Measurements from ENCODE around the gene NDUFB4. TPM values are rescaled to one million over a fixed set of nuclear protein-coding genes. Genes with fewer than 3 reads are reported as not detected.

The NDUFB4 gene
- total RNA-seq (100 to 1,000 TPM in 1 of 5 experiments, 10 to 100 TPM in 4; 63.4 to 126 (median 76.2) TPM), polyA plus RNA-seq (100 to 1,000 TPM; 155 to 277 TPM), total RNA-seq (28.4 reads per million, percentile 58 among the genes with 10 or more reads in this experiment)

DNA sequence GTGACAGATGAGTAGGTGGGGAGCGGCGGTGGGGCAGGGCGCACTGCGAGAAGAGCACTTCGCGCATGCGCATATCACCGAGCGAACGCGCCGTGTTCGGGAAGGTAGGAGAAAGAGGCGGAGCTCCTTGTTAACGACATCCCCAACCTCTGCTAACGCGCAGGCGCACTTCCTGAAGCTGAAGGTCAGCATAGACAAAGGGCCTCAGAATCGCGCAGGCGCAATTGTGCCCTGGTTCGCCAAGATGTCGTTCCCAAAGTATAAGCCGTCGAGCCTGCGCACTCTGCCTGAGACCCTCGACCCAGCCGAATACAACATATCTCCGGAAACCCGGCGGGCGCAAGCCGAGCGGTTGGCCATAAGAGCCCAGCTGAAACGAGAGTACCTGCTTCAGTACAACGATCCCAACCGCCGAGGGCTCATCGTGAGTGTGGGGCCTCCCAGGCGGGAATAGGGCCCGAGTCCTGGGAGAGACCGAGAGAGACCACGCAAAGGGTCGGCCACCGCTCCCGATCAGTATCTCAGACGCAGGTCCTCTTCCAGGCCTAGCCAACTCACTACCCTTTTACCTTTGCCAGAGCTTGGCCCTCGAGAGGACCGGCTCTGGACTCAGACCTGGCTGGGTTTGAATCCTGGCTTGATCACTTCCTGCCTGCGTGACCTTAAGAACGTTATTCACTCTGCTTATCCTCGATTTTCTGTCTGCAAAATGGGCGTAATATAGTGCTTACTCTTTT lies at the start of gene NDUFB4:
Gene NDUFB4 (plus strand): TSS at position 221 of the 737 bp plus-strand sequence. CDS start 24 bp downstream, at position 245.
- Histone ChIP-seq H3K27ac (ENCODE audit: low read depth, low read length) (peak within 1 kb of the TSS; percentile 92), H3K27me3 (ENCODE audit: control insufficient read depth in 2 of 2, insufficient read depth in 2 of 2, low read length in 2 of 2) (no peaks in the 10 kb centered on the region), H3K4me1 (ENCODE audit: control insufficient read depth in 2 of 2, insufficient read depth in 2 of 2, low read length in 2 of 2) (peaks cover 25 to 27% of the 10 kb centered on the region in 2 donors), H3K4me3 (ENCODE audit: low read length) (peak within 1 kb of the TSS; percentile 99), H3K9me3 (ENCODE audit: control insufficient read depth in 2 of 3, low read length in 3 of 3) (no peaks in the 10 kb centered on the region), H3K36me3 (ENCODE audit: control insufficient read depth in 2 of 3, insufficient read depth in 3 of 3, low read length in 3 of 3) (peaks cover 0 to 14% (median 0%) of the 10 kb centered on the region in 3 experiments)
- Mint-ChIP-seq H3K9me3 (peaks cover 0 to 2% (median 0%) of the 10 kb centered on the region in 11 donors), H3K27me3 (peaks cover 0 to 20% (median 0%) of the 10 kb centered on the region in 5 donors), H3K36me3 (peaks cover 0 to 18% (median 2%) of the 10 kb centered on the region in 5 donors), H3K4me3 (peak within 1 kb of the TSS in 8 of 10 donors; percentile 85 to 99 (median 96)), H3K27ac (peak within 1 kb of the TSS in 5 of 9 donors; percentile 94 to 99 (median 98)), H3K4me1 (peaks cover 0 to 20% (median 11%) of the 10 kb centered on the region in 7 donors)
- POLR2A ChIA-PET = interaction anchor here (0.6 to 3.8 kb wide), 18 partner anchors 9 to 1133 kb away, joined by 3 to 45 read pairs (median 4); partner anchors contain the start of genes GTF2E1, LRRC58, RABL3 and TMEM39A
- ATAC-seq (peak; percentile 97), DNase-seq (peak; percentile 84 to 97 (median 93))
- CTCF ChIA-PET = interaction anchor here (0.5 to 2.4 kb wide), 12 partner anchors 8 to 1453 kb away, joined by 3 to 10 read pairs (median 4); no protein-coding TSS in a partner anchor
- intact Hi-C loops (cut with micrococcal nuclease) = loop anchor here (1.0 to 10.0 kb wide), 16 partner anchors 35 to 1786 kb away; partner anchors contain the start of genes GTF2E1 (in 2 of the 2), LRRC58 (in 2 of the 2), RABL3 (in 2 of the 2) and B4GALT4 (in 1 of the 2)

DNA sequence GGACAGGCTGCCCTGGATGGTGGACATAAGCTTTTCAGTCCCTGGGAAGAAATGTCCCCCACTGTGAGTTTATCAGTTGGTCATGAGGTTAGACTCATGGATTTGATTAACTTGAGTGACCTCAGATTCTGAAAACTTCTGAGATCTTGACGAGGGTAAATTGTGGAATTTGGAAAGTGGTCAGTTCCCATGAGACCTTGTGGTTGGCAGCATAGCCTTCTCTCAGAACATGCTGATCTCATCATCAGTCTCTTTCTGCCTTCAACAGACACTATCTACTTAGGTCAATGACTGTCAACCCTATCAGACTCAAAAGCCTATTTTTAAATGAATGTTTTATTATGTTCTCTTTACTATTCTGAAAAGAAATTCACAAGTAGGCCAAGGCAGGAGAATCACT lies 45.6 kb upstream of the NDUFB4 start:
- H3K27ac Mint-ChIP-seq = no peak overlapping the region
- H3K27me3 Mint-ChIP-seq = peaks cover 6 to 28% (median 11%) of the 10 kb centered on the region in 5 donors
- POLR2A ChIA-PET = no interaction called here
- H3K27ac ChIP-seq (ENCODE audit: low read depth, low read length) = no peak overlapping the region
- no peak overlapping the region for H3K4me3 Mint-ChIP-seq
- H3K36me3 ChIP-seq (ENCODE audit: control insufficient read depth in 2 of 3, insufficient read depth in 3 of 3, low read length in 3 of 3) = no peaks in the 10 kb centered on the region
- CTCF ChIA-PET = no interaction called here
- H3K4me3 ChIP-seq (ENCODE audit: low read length) = no peak overlapping the region
- no peaks in the 10 kb centered on the region for H3K4me1 ChIP-seq (ENCODE audit: control insufficient read depth in 2 of 2, insufficient read depth in 2 of 2, low read length in 2 of 2)
- no peaks in the 10 kb centered on the region for H3K36me3 Mint-ChIP-seq
- intact Hi-C loops (cut with micrococcal nuclease) = no loop called here
- ATAC-seq (no peak), DNase-seq (no peak)
- H3K9me3 ChIP-seq (ENCODE audit: control insufficient read depth in 2 of 3, low read length in 3 of 3) = no peaks in the 10 kb centered on the region
- H3K4me1 Mint-ChIP-seq = no peaks in the 10 kb centered on the region
- H3K27me3 ChIP-seq (ENCODE audit: control insufficient read depth in 2 of 2, insufficient read depth in 2 of 2, low read length in 2 of 2) = no peaks in the 10 kb centered on the region
- H3K9me3 Mint-ChIP-seq = peaks cover 0 to 4% (median 0%) of the 10 kb centered on the region in 11 donors

- no peak for DNase-seq
- Histone ChIP-seq H3K9me3 (ENCODE audit: control insufficient read depth in 2 of 3, low read length in 3 of 3) (no peaks in the 10 kb centered on the region), H3K4me1 (ENCODE audit: control insufficient read depth in 2 of 2, insufficient read depth in 2 of 2, low read length in 2 of 2) (no peaks in the 10 kb centered on the region), H3K36me3 (ENCODE audit: control insufficient read depth in 2 of 3, insufficient read depth in 3 of 3, low read length in 3 of 3) (no peaks in the 10 kb centered on the region), H3K27ac (ENCODE audit: low read depth, low read length) (no peak overlapping the region), H3K4me3 (ENCODE audit: low read length) (no peak overlapping the region), H3K27me3 (ENCODE audit: control insufficient read depth in 2 of 2, insufficient read depth in 2 of 2, low read length in 2 of 2) (no peaks in the 10 kb centered on the region)
- ChIA-PET POLR2A (no interaction called here), CTCF (no interaction called here)
- Mint-ChIP-seq H3K27me3 (peaks cover 1 to 17% (median 4%) of the 10 kb centered on the region in 5 donors), H3K4me1 (no peaks in the 10 kb centered on the region), H3K4me3 (no peak overlapping the region), H3K27ac (no peak overlapping the region), H3K9me3 (no peaks in the 10 kb centered on the region), H3K36me3 (no peaks in the 10 kb centered on the region)
- ATAC-seq = no peak
- intact Hi-C loops (cut with micrococcal nuclease) = no loop called here
Observed at GRCh38 chr3:120552184-120553172, 43.7 kb upstream of the NDUFB4 start.

GRCh38 chr3:120554812-120555606 lies 41.1 kb upstream of the NDUFB4 start:
- Histone ChIP-seq H3K27me3 (ENCODE audit: control insufficient read depth in 2 of 2, insufficient read depth in 2 of 2, low read length in 2 of 2) (peaks cover 0 to 4% of the 10 kb centered on the region in 2 donors), H3K4me1 (ENCODE audit: control insufficient read depth in 2 of 2, insufficient read depth in 2 of 2, low read length in 2 of 2) (peaks cover 6% of the 10 kb centered on the region in 2 donors), H3K27ac (ENCODE audit: low read depth, low read length) (no peak overlapping the region), H3K4me3 (ENCODE audit: low read length) (no peak overlapping the region), H3K9me3 (ENCODE audit: control insufficient read depth in 2 of 3, low read length in 3 of 3) (no peaks in the 10 kb centered on the region), H3K36me3 (ENCODE audit: control insufficient read depth in 2 of 3, insufficient read depth in 3 of 3, low read length in 3 of 3) (no peaks in the 10 kb centered on the region)
- Mint-ChIP-seq H3K27ac (no peak overlapping the region), H3K9me3 (peaks cover 0 to 1% (median 0%) of the 10 kb centered on the region in 11 donors), H3K36me3 (no peaks in the 10 kb centered on the region), H3K27me3 (peaks cover 0 to 13% (median 6%) of the 10 kb centered on the region in 5 donors), H3K4me1 (peaks cover 4 to 15% (median 13%) of the 10 kb centered on the region in 7 donors), H3K4me3 (no peak overlapping the region)
- ATAC-seq = no peak
- POLR2A ChIA-PET = no interaction called here
- intact Hi-C loops (cut with micrococcal nuclease) = no loop called here
- CTCF ChIA-PET = interaction anchor here (1.7 kb wide), 1 partner anchor 12 kb away, joined by 7 read pairs; no protein-coding TSS in a partner anchor
- no peak for DNase-seq

DNA sequence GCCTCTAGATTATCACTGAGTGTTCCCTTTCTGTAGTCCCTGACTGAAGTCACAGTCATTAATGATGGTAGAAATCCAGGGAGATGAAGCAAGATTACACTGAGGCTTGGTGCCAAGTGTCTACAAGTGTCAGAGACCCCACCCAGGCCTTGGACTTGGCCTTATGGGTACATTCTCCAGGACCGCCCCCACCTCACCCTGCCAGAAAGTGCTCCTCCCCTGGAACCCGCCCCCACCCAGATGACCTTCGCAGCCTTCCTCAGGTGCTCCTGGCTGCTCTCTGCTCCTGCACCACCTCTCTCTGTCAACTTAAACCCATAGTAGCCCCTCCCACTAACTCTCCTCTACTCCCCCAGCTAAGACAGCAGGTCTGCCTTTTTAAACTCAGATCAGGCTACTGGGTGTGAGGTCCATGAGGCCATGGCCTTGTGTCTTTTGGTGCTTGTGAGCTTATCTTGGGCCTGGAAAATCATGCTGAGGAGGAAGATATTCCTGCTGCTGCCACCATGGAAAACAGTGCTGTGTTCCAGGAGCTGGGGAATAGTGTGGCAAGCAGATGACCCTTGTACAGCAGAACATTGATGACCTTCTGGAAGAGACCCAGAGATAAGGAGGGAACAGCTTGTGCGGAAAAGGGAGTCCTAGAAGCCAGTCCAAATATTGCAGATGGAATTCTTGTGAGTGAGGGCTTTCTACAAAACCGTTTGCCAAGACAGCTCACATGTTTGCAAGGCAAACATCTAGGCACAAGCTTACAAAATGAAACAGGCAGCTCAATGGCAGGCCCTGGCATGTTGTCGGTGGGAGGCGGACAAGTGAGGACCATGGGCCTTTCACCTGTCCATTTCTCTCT lies 40.3 kb upstream of the NDUFB4 start:
- POLR2A ChIA-PET = no interaction called here
- ATAC-seq (no peak), DNase-seq (no peak)
- Histone ChIP-seq H3K9me3 (ENCODE audit: control insufficient read depth in 2 of 3, low read length in 3 of 3) (no peaks in the 10 kb centered on the region), H3K4me1 (ENCODE audit: control insufficient read depth in 2 of 2, insufficient read depth in 2 of 2, low read length in 2 of 2) (peaks cover 6% of the 10 kb centered on the region in 2 donors), H3K27ac (ENCODE audit: low read depth, low read length) (no peak overlapping the region), H3K27me3 (ENCODE audit: control insufficient read depth in 2 of 2, insufficient read depth in 2 of 2, low read length in 2 of 2) (peaks cover 0 to 4% of the 10 kb centered on the region in 2 donors), H3K4me3 (ENCODE audit: low read length) (no peak overlapping the region), H3K36me3 (ENCODE audit: control insufficient read depth in 2 of 3, insufficient read depth in 3 of 3, low read length in 3 of 3) (no peaks in the 10 kb centered on the region)
- Mint-ChIP-seq H3K9me3 (peaks cover 0 to 1% (median 0%) of the 10 kb centered on the region in 11 donors), H3K4me3 (no peak overlapping the region), H3K27ac (no peak overlapping the region), H3K36me3 (no peaks in the 10 kb centered on the region), H3K27me3 (peaks cover 0 to 13% (median 5%) of the 10 kb centered on the region in 5 donors), H3K4me1 (peaks cover 6 to 19% (median 15%) of the 10 kb centered on the region in 7 donors)
- CTCF ChIA-PET = interaction anchor here (1.0 to 9.7 kb wide), 3 partner anchors 11 to 238 kb away, joined by 3 to 114 read pairs (median 7); no protein-coding TSS in a partner anchor
- intact Hi-C loops (cut with micrococcal nuclease) = no loop called here
